ENCODE data around the gene MYO1B. TPM values are rescaled to one million over a fixed set of nuclear protein-coding genes. Genes with fewer than 3 reads are reported as not detected.

MYO1B gene
- total RNA-seq, 3 donors from 2014 or later (not counting 1 experiment from before 2014, with no cell fraction given): 0.21 to 0.80 (median 0.29) TPM

- WGBS (ENCODE audit: insufficient coverage): 100% methylated on average over 3 of the region's 3 CpGs
- H3K27me3 ChIP-seq (ENCODE audit: control insufficient read depth, insufficient read depth, low read length): peaks cover 9% of the 10 kb centered on the region
- no peak for ATAC-seq
- peaks cover 31 to 64% of the 10 kb centered on the region in 2 donors for H3K27me3 Mint-ChIP-seq (ENCODE audit: low read depth in 2 of 2)
- H3K9me3 ChIP-seq (ENCODE audit: control insufficient read depth, insufficient read depth, low read length): peaks cover 9% of the 10 kb centered on the region
- TF ChIP-seq, protein P1, sequence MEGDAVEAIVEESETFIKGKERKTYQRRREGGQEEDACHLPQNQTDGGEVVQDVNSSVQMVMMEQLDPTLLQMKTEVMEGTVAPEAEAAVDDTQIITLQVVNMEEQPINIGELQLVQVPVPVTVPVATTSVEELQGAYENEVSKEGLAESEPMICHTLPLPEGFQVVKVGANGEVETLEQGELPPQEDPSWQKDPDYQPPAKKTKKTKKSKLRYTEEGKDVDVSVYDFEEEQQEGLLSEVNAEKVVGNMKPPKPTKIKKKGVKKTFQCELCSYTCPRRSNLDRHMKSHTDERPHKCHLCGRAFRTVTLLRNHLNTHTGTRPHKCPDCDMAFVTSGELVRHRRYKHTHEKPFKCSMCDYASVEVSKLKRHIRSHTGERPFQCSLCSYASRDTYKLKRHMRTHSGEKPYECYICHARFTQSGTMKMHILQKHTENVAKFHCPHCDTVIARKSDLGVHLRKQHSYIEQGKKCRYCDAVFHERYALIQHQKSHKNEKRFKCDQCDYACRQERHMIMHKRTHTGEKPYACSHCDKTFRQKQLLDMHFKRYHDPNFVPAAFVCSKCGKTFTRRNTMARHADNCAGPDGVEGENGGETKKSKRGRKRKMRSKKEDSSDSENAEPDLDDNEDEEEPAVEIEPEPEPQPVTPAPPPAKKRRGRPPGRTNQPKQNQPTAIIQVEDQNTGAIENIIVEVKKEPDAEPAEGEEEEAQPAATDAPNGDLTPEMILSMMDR (IDR thresholded peaks at IDR 0.05): no peak
- peaks cover 0 to 3% of the 10 kb centered on the region in 2 donors for H3K9me3 Mint-ChIP-seq
- H3K36me3 ChIP-seq (ENCODE audit: control insufficient read depth, insufficient read depth, low read length): no peaks in the 10 kb centered on the region
- H3K4me1 Mint-ChIP-seq: peaks cover 19 to 22% of the 10 kb centered on the region in 2 donors
- peaks cover 13% of the 10 kb centered on the region for H3K4me1 ChIP-seq (ENCODE audit: control insufficient read depth, insufficient read depth, low read length)
- intact Hi-C loops (cut with micrococcal nuclease): no loop called here
- no peak for DNase-seq
- H3K4me3 ChIP-seq (ENCODE audit: low read length): no peak overlapping the region
- H3K36me3 Mint-ChIP-seq: peaks cover 15% of the 10 kb centered on the region
- no peak overlapping the region for H3K4me3 Mint-ChIP-seq
- H3K27ac ChIP-seq (ENCODE audit: low read length): no peak overlapping the region
- H3K27ac Mint-ChIP-seq: no peak overlapping the region
Measured at GRCh38 chr2:191351298-191351697, 106.1 kb downstream of the MYO1B start.

- no peak overlapping the region for H3K27ac Mint-ChIP-seq
- no peak overlapping the region for H3K4me3 ChIP-seq (ENCODE audit: low read length)
- peaks cover 9% of the 10 kb centered on the region for H3K9me3 ChIP-seq (ENCODE audit: control insufficient read depth, insufficient read depth, low read length)
- ATAC-seq (no peak), DNase-seq (no peak)
- H3K9me3 Mint-ChIP-seq: peaks cover 0 to 3% of the 10 kb centered on the region in 2 donors
- H3K27ac ChIP-seq (ENCODE audit: low read length): no peak overlapping the region
- peaks cover 15% of the 10 kb centered on the region for H3K36me3 Mint-ChIP-seq
- TF ChIP-seq, protein P1 (IDR thresholded peaks at IDR 0.05): no peak
- peaks cover 9% of the 10 kb centered on the region for H3K27me3 ChIP-seq (ENCODE audit: control insufficient read depth, insufficient read depth, low read length)
- no peak overlapping the region for H3K4me3 Mint-ChIP-seq
- peaks cover 13% of the 10 kb centered on the region for H3K4me1 ChIP-seq (ENCODE audit: control insufficient read depth, insufficient read depth, low read length)
- no peaks in the 10 kb centered on the region for H3K36me3 ChIP-seq (ENCODE audit: control insufficient read depth, insufficient read depth, low read length)
- peaks cover 19 to 22% of the 10 kb centered on the region in 2 donors for H3K4me1 Mint-ChIP-seq
- peaks cover 31 to 57% of the 10 kb centered on the region in 2 donors for H3K27me3 Mint-ChIP-seq (ENCODE audit: low read depth in 2 of 2)
- 100% methylated on average over 1 of the region's 2 CpGs for WGBS (ENCODE audit: insufficient coverage)
- intact Hi-C loops (cut with micrococcal nuclease): no loop called here
Measured at GRCh38 chr2:191351921-191352320, 106.7 kb downstream of the MYO1B start.

DNA sequence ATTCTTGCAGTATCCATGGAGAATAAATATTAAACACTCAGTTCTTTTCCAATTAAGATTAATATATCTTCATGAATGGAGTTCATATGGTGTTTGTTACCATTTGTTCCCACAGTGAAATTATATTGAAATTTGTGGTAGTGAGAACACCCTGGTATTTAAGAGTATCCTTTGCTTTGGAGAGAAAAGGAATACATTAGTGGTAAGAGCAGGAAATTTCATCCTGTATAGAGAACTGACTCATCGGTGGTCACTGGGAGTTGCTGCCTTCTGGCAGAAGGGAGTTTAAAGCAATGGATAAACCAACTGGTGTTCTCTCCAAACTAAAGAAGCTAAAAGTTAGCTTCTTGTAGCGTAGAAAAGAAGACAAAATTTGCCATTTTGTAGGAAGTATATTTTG is 107.3 kb downstream of the MYO1B start:
- DNase-seq (no peak), ATAC-seq (no peak)
- no peaks in the 10 kb centered on the region for H3K36me3 ChIP-seq (ENCODE audit: control insufficient read depth, insufficient read depth, low read length)
- intact Hi-C loops (cut with micrococcal nuclease): no loop called here
- peaks cover 19 to 22% of the 10 kb centered on the region in 2 donors for H3K4me1 Mint-ChIP-seq
- H3K9me3 Mint-ChIP-seq: peaks cover 0 to 3% of the 10 kb centered on the region in 2 donors
- 91% methylated on average over 2 of the region's 2 CpGs for WGBS (ENCODE audit: insufficient coverage)
- H3K9me3 ChIP-seq (ENCODE audit: control insufficient read depth, insufficient read depth, low read length): peaks cover 9% of the 10 kb centered on the region
- no peak overlapping the region for H3K4me3 Mint-ChIP-seq
- peaks cover 9% of the 10 kb centered on the region for H3K27me3 ChIP-seq (ENCODE audit: control insufficient read depth, insufficient read depth, low read length)
- H3K36me3 Mint-ChIP-seq: peaks cover 15% of the 10 kb centered on the region
- H3K4me1 ChIP-seq (ENCODE audit: control insufficient read depth, insufficient read depth, low read length): peaks cover 13% of the 10 kb centered on the region
- peaks cover 32 to 54% of the 10 kb centered on the region in 2 donors for H3K27me3 Mint-ChIP-seq (ENCODE audit: low read depth in 2 of 2)
- H3K27ac ChIP-seq (ENCODE audit: low read length): no peak overlapping the region
- TF ChIP-seq, protein P1 (IDR thresholded peaks at IDR 0.05): no peak
- H3K27ac Mint-ChIP-seq: no peak overlapping the region
- no peak overlapping the region for H3K4me3 ChIP-seq (ENCODE audit: low read length)

DNA sequence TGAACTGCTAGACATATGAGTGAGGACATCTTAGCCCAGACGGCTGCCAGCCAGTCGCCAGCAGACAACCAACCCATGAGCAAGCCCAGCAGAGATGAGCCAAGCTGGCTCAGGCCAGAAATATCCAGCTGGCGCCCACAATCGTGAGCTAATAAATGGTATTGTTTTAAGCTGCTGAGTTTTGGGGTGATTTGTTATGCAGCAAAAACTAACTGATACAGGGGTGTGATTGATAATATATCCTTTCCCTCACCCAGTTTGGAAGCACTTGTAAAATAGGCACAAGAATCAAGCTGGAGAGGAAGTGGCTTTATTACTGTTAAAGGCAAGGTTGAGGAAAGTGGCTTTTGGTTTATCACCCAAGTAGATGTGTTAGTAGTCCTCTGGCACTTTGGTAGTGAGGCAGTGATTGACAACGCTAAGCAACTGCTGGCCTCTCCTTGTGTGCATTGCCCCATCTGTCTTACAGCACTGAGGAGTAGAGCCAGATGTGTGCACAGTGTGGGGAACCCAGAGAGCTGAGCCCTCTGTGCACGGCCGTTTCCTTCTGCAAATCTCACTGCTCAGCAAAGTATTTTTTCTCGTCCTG is 110.1 kb downstream of the MYO1B start:
- Mint-ChIP-seq H3K4me1 (peaks cover 19 to 22% of the 10 kb centered on the region in 2 donors), H3K9me3 (peaks cover 0 to 3% of the 10 kb centered on the region in 2 donors), H3K27ac (peak overlapping the region; percentile 21 to 31), H3K4me3 (peak overlapping the region; percentile 28), H3K27me3 (ENCODE audit: low read depth in 2 of 2) (peaks cover 33 to 57% of the 10 kb centered on the region in 2 donors), H3K36me3 (peaks cover 15% of the 10 kb centered on the region)
- Histone ChIP-seq H3K4me1 (ENCODE audit: control insufficient read depth, insufficient read depth, low read length) (peaks cover 13% of the 10 kb centered on the region), H3K27me3 (ENCODE audit: control insufficient read depth, insufficient read depth, low read length) (peaks cover 12% of the 10 kb centered on the region), H3K36me3 (ENCODE audit: control insufficient read depth, insufficient read depth, low read length) (no peaks in the 10 kb centered on the region), H3K27ac (ENCODE audit: low read length) (no peak overlapping the region), H3K9me3 (ENCODE audit: control insufficient read depth, insufficient read depth, low read length) (peaks cover 9% of the 10 kb centered on the region), H3K4me3 (ENCODE audit: low read length) (no peak overlapping the region)
- peak; percentile 18 to 26 for DNase-seq
- peak; percentile 84 to 98 (median 86) for ATAC-seq
- intact Hi-C loops (cut with micrococcal nuclease): no loop called here
- TF ChIP-seq, protein P1 (IDR thresholded peaks at IDR 0.05): no peak
- WGBS (ENCODE audit: insufficient coverage): 61% methylated on average over 8 of the region's 8 CpGs
